ENCODE data around the gene PLXNB1.
"Not testable (repeated sequence)": the region's sequence is repeated elsewhere in the genome, so short reads cannot be mapped to it uniquely, and the experiment has no call there.

PLXNB1 gene

DNA sequence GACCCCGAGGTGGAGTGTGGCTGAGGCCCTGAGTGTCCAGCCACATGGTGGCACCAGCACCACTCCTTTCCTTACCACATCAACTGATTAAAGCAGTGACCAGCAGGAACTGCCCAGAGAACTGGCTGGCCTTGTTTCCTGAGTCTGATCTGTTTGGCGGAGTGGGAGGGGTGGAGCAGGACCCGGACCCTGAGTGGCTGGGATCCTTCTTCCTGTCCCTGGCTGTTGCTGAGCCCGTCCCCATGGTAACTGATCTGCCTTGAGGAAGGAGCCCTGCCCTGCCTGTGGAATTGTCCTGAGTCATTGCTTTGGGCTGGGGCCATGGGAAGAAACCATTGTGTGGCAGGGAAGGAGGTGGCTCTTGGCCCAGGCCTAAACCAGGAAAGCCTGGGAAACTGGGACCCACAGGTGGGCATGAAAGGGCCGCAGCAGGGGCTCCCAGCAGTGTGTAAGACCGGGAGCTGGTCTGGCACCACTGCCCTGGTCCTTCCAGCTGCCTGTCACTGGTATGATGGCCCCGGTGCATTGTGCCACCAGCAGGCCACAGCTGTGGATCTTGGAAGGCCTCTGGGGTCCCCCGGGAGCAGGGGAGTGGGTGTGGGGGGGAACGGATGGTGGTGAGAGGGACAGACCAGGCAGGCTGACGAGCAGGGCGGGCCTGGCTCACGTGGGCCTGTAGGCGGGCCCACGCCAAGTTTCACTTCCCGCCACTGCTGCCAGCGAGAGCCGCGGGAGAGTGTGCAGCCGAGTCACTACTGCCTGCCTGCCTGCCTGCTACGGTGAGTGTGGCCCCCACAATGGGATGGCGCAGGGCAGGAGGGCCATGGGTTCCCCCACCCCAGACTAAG, 35.9 kb upstream of the PLXNB1 start:
- peak; percentile 100 for DNase-seq (ENCODE audit: low read depth)

DNA sequence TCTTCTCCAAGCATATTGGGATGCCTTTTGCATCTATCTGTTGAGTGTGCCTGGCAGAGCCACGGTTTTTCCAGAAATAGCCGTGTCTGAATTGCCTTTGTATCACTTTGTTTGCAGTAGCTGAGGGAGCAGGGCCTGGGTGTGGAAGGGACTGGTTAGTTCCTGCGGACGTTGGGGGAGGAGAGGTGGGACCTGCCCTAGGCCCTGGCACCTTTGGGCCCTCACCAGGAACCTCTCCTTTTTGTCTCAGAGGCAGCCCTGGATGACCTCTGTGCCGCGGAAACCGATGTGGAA, 35.3 kb upstream of the PLXNB1 start:
- DNase-seq (ENCODE audit: low read depth), result no peak

DNA sequence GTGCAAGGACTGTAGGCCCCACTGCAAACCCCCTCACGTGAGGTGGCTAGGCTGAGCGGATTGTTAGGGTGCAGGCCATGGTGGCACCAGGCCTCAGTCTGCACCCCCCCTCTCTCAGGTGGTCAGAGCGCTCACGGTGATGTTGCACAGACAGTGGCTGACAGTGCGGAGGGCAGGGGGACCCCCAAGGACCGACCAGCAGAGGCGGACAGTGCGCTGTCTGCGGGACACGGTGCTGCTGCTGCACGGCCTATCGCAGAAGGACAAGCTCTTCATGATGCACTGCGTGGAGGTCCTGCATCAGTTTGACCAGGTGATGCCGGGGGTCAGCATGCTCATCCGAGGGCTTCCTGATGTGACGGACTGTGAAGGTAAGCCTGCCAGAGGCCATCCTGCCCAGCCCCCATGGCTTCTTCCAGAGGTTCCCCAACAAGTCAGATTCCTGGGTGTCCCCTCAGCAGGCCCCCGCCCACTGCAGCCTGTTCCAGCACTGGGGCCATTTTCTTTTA, 34.9 kb upstream of the PLXNB1 start:
- no peak for DNase-seq (ENCODE audit: low read depth)

DNA sequence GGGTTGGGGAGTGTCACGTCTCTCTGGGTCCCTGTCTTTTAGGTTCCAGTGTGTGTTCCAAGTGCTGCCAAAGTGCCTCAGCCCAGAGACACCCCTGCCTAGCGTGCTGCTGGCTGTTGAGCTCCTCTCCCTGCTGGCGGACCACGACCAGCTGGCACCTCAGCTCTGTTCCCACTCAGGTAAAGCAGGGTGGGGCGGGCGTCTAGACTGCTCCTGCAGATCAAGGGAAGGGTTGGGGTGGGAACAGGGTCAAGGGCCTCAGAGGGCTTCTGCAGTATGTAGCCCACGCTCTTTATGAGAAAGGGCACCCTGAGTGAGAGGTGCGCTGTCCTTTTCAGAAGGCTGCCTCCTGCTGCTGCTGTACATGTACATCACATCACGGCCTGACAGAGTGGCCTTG, 33.8 kb upstream of the PLXNB1 start:
- DNase-seq (ENCODE audit: low read depth), result no peak

DNA sequence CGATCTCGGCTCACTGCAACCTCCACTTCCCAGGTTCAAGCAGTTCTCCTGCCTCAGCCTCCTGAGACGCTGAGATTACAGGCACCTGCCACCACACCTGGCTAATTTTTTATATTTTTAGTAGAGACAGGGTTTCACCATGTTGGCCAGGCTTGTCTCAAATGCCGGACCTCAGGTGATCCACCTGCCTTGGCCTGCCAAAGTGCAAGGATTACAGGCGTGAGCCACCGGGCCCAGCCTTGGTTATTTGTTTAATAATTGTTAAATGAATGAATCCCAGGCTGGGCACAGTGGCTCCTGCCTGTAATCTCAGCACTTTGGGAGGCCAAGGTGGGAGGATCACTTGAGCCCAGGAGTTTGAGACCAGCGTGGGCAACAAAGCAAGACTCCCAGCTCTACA, 31.9 kb upstream of the PLXNB1 start:
- DNase-seq (ENCODE audit: low read depth), result not testable (repeated sequence)

DNA sequence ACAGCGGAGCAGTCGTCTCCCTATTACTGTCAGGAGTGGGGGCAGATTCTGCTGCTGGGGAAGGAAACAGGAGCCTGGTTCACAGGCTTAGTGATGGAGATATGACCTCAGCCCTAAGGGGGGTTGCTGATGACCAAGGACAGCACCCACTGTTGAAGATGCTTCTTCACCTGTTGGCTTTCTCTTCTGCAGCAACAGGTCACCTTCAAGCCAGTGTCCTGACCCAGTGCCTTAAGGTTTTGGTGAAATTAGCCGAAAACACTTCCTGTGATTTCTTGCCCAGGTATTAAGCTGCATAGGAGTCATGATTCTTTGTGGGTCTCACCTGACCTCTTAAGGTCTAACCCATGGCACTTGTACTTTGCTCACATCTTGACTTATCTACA, 30.6 kb upstream of the PLXNB1 start:
- DNase-seq (ENCODE audit: low read depth), result no peak

DNA sequence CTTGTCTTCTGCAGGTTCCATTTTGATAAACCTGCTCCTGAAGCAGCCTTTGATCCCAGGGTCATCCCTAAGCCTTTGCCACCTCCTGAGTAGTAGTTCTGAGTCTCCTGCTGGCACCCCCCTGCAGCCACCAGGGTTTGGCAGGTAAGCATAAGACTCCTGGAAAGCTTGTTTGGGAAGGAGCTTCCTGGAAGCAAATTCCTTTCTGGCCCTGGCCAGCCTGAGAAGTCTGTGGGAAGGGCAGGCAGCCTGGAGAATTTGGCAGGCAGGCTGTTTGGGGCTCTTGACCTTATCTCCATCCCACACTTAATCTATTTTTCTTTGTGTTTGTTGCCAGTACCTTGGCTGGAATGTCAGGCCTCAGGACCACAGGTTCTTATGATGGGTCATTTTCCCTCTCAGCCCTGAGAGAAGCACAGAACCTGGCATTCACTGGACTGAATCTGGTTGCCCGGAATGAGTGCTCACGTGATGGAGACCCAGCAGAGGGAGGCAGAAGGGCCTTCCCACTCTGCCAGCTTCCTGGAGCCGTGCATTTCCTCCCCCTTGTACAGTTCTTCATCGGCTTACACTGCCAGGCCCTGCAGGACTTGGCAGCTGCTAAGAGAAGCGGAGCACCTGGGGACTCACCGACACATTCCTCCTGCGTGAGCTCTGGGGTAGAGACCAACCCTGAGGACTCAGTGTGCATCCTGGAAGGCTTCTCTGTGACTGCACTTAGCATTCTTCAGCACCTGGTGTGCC, 30.1 kb upstream of the PLXNB1 start:
- no peak for DNase-seq (ENCODE audit: low read depth)

DNA sequence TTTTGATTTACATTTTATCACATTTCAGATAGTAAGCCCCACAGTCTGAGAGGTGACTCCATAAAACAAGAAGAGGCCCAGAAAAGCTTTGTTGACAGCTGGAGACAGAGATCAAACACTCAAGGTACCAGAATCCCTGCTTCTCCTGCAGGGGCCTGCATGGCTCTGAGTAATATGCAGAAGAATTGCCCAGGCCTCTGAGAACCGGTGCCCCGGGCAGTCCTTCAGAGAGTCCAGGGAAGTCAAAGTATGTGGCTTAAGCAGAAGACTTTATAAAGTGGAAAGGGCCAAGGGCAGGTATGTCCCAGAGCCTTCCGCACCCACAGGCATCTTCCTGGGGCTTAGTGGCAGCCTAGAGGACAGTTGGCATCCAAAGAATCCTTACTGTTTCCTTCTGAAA, 29.4 kb upstream of the PLXNB1 start:
- no peak for DNase-seq (ENCODE audit: low read depth)

DNA sequence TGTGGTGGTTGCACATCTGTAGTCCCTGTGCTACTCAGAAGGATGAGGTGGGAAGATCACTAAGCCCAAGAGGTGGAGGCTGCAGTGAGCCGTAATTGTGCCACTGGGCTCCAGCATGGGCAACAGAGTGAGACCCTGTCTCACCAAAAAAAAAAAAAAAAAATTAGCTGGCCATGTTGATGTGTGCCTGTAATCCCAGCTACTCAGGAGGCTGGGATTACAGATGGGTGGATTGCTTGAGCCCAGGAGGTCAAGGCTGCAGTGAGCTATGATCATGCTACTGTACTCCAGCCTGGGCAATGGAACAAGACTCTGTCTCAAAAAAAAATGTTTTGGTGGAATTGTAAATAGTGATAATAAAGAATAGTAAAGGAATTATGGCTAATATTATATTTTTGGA, 26.6 kb upstream of the PLXNB1 start:
- no peak for DNase-seq (ENCODE audit: low read depth)

DNA sequence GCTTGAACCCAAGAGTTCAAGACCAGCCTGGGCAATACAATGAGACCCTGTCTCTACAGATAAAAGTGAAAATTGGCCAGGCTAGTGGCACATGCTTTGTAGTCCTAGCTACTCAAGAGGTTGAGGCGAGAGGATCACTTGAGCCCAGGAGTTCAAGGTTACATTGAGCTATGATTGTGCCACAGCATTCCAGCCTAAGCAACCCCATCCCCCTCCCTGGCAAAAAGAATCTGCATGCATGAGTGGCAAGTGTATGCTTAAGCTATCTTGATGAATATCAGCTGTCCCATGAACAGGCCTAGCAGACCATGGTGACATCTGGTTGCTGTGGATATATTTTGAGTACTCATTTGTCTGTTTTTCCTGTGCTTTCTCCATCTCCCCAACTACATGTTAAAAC, 21.4 kb upstream of the PLXNB1 start:
- DNase-seq (ENCODE audit: low read depth), result no peak

DNA sequence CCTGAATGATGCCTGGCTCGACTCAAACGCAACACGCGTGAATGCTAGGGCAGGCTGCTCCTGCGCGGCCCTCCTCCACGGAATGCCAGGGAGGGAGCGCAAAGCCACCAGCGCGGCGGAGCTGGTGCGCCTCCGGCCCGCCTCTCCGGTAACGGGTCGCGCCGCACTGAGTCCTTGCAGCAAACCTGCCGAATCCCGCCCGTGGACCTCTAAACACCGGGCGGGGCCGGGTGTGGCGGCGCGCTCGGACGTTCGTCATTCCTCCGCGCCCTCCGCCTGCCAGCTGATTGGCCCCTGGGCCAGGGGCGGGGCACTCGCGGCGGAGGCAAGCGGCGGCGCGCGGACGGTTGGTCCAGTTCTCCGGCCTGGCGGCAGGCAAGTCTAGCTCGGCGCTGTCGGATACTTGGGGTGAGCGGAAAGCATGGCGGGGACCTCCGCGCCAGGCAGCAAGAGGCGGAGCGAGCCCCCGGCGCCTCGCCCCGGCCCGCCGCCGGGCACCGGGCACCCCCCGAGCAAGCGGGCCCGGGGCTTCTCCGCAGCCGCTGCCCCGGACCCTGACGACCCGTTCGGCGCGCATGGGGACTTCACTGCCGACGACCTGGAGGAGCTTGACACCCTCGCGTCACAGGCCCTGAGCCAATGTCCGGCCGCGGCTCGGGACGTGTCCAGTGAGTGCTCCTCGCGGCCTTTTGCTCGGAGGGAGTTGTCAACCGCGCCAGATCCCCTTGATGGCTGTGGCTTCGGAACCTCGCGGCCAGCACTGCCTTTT, 16.7 kb upstream of the PLXNB1 start, which contains the start of gene ATRIP:
Gene ATRIP (plus strand): TSS at position 313 of the 769 bp plus-strand sequence. CDS start 109 bp downstream, at position 422.
- DNase-seq (ENCODE audit: low read depth), result no peak

DNA sequence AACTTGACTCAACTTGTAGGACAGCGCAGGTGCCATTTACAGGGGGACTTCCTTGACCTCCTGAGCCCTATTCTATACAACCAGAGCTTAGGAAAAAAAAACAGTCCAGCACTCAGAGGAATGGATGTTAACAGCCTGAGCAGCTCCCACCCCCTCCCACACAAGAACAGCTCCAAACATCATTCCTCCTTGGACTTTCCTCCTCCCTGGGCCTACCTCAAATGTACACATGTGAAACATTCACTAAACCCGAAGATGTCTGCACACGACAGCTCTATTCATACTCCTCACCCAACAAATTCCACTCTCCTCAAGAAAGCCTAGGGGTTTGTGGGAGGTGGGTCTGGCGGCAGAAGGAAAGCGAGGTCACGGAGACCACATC, 16.1 kb upstream of the PLXNB1 start:
- DNase-seq (ENCODE audit: low read depth), result no peak

DNA sequence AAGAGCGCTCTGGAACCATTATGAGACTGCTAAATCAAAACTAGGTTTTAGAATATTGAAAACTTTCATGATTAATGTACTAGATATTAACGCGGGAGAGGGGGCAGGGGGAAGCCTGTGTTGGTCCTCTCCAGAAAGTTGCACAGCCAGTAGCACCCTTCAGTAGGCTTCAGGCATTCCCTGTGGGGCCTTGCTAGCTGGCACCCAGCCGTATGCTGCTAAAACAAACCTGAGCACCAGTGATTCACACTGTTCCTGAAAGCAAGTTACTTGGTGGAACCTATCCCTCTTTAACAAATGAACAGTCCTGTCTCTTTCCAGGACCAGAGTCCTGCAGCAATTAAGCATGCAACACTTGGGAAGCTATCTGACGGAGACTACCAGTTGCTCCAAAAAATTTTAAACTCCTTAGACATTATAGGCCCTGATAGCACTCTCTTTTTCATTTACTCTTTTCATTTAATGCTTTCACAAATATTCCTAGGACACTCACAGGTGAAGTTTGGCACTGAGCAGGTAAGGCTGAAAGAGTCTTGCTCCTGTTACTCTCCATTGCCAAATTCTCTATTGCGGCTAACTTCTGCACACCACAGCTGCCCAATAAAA, 15.5 kb upstream of the PLXNB1 start:
- no peak for DNase-seq (ENCODE audit: low read depth)

DNA sequence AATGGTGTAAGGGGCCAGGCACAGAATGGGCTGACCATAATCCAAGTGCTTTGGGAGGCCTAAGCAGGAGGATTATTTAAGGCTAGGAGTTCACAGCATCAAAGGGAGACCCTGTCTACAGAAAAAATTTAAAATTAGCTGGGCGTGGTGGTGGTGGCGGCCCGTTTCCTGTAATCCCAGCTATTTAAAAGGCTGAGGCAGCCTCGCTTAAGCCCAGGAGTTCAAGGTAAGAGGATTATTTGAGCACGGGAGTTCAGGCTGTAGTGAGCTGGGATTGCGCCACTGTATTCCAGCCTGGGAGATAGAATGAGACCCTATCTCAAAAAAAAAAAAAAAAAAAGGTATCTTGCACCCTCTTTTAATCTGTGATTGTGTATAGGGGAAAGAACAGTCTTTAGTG, 12.1 kb upstream of the PLXNB1 start:
- DNase-seq (ENCODE audit: low read depth), result no peak

DNA sequence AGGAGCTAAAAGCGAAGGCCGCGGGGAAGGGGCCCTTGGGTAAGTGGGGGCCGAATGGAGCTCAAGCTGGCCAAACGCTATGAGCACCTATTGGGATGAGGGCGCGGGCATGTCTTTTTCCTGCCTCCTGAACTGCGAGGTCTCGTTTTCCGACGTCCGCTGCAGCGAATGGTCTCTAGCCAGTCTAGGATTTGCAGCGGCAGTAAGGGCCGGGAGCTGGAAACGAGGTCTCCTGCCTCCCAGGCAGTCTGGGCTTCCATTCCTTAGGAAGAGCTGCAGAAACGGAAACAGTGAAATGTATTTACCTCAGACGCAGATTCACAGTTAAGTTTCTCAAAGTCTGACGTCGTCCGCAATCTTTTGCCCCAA, 10.7 kb upstream of the PLXNB1 start:
- DNase-seq (ENCODE audit: low read depth), result no peak

DNA sequence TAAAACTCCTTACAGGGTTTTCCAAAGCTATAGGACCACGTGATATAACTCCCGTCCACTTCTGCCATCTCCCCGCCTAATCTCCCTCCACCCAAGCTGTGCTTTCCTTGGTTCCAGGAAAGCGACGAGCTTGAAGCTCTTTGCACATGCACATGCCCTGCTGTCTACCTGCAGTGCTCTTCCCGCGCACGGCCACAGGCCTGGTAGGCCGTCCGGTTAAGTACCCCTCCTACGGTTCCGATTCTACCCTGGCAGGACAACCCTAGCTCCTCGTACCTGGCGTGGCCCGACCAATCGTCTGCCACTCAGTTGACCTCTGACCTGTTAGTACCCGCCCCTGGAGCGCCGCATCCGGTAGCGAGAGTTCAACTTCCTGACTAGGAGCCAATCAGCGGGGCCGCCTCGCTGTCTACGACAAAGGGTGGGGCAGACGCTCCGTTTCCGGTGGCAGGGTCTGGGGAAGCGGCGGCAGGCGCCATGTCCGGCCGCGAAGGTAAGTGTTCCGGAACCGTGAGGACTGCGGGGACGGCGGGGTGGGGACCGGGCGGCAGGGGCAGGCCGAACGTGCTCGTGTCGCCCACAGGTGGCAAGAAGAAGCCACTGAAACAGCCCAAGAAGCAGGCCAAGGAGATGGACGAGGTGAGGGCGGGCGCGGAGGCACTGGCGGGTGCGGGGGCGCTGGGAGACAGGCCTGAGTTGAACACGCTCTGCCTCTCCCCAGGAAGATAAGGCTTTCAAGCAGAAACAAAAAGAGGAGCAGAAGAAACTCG, 10.1 kb upstream of the PLXNB1 start, which contains the start of the genes CCDC51 and TMA7:
Gene CCDC51 (minus strand): TSS at position 300 of the 770 bp plus-strand sequence. CDS start 4,991 bp downstream, outside the sequence.
Gene TMA7 (plus strand): TSS at position 438 of the 770 bp plus-strand sequence. CDS start 40 bp downstream, at position 478.
- DNase-seq (ENCODE audit: low read depth), result peak; percentile 73

DNA sequence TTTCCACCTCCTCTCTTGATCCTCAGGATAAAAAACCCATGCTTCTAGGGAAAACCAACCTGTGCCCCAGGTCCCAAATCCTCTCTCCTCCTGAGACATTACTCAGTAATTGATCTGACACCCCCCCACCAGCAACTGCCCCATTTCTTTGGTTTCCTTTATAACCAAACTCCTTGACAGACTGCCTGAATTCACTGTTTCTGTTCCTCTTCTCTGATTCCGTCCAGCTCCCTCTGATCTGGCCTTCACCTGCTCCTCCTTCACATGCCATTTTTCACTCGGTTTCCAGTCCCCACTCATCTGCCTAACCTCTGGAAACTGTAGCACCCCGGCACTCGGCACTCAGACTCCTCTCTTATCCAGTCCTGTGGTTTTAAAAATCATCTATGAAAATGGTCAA, 7.9 kb upstream of the PLXNB1 start:
- DNase-seq (ENCODE audit: low read depth), result no peak

DNA sequence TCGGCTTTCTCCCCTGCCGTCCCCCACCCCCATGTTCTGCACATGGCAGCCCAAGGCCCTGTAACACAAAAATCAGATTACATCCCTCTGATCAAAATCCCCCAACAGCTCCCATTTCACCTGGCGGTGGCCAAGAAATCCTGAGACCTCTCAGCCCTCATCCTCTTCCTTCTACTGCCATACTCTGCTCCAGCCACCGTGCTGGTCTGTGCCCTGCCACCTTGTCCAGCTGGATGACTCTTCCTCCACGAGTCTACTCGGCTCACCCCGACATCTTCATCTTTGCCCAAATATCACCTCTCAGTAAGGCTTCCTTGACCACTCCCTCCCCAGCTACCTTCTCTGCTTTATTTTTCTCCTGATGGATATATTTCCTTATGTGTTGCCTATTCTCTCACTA, 7.0 kb upstream of the PLXNB1 start:
- no peak for DNase-seq (ENCODE audit: low read depth)

DNA sequence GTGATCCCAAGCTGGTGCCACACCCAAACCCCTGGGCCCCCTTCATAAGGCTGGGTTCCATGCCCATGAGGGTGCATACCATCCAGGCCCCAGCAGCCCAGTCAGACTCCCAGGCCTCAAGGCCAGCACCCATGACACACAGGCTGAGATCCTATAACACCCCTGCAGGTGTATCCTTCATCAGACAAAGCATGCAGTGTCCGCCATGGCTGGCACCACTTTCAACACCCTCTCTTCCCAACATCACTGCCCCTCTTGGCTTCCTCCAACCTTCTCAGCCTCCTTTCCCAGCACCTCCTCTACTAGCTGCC, 6.5 kb upstream of the PLXNB1 start:
- no peak for DNase-seq (ENCODE audit: low read depth)

DNA sequence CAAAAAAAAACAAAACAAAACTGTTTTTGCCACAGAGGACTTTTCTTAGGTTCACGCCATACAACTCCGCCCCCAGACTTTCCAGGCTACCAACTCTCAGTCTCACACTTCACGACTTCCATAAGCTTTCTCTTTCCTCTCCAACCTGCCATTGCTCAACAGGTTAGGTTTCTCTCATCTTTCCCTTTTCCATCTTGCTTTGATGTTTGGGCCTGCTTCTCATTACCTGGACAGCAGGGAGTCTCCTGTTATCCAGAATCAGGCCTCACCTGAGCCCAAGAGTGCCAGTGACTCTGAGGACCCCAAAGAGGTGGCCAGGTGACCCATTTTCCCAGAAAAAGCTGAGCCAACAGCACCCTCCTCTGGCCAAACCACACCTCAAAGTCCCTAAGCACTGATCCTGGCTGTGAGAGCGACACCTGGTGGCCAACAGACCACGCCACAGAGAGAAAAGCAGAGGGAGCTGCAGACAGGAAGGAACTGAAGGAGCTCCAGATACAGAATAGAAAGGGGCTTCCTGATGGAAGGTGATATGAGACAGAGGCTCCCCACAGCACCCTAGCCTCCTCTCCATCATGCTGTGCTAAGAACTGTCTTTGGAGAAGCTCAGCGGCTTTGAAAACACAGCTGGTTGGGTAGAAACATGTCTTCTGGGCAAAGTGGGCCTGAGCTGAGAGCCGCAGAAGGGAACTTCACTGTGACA, 6.0 kb upstream of the PLXNB1 start:
- DNase-seq (ENCODE audit: low read depth), result no peak

DNA sequence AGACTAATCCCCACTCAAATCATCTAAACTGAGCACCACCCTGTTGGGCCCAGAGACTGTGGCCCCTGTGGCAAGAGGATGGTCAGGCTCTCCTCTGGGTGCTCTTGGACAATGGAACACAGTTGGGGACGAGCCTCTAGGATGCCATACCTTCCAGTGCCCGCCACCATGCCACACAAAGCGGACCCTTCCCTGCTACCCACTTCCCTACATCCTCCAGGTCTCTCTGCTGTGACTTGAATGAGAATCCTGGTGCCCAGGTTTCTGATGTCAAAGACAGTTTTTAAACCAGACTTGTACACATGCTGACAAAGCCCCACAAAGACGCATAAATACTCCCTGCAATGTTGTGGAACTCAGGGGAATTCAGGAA, 5.3 kb upstream of the PLXNB1 start:
- no peak for DNase-seq (ENCODE audit: low read depth)

Data from GM04503 (cell line).